ENCODE results near the gene ZNF248. TPM values are rescaled to one million over a fixed set of nuclear protein-coding genes. Genes with fewer than 3 reads are reported as not detected.
A peak's percentile ranks its signal among the peaks of the same experiment; 100 is the strongest.

ZNF248 gene
- total RNA-seq (2014; rRNA removed; shearing (Covaris generic)) (13.4 and 16.8 TPM in 2 replicates), total RNA-seq (2022) (15.6 and 16.0 TPM in 2 replicates), Bru-seq, nascent RNA (percentile 59 among the genes with signal in this experiment), BruChase-seq, experiment 1, labeled RNA remaining after a 6-hour chase (percentile 74 among the genes with signal in this experiment), BruChase-seq, experiment 2, labeled RNA remaining after a 2-hour chase (percentile 75 among the genes with signal in this experiment)
- long read RNA-seq, full-length matches to known transcripts, result 26 of 44 reads
- long read RNA-seq, partial matches to known transcripts, result 5 of 44 reads
- long read RNA-seq, other reads (novel, unspliced or antisense), result 13 of 44 reads

DNA sequence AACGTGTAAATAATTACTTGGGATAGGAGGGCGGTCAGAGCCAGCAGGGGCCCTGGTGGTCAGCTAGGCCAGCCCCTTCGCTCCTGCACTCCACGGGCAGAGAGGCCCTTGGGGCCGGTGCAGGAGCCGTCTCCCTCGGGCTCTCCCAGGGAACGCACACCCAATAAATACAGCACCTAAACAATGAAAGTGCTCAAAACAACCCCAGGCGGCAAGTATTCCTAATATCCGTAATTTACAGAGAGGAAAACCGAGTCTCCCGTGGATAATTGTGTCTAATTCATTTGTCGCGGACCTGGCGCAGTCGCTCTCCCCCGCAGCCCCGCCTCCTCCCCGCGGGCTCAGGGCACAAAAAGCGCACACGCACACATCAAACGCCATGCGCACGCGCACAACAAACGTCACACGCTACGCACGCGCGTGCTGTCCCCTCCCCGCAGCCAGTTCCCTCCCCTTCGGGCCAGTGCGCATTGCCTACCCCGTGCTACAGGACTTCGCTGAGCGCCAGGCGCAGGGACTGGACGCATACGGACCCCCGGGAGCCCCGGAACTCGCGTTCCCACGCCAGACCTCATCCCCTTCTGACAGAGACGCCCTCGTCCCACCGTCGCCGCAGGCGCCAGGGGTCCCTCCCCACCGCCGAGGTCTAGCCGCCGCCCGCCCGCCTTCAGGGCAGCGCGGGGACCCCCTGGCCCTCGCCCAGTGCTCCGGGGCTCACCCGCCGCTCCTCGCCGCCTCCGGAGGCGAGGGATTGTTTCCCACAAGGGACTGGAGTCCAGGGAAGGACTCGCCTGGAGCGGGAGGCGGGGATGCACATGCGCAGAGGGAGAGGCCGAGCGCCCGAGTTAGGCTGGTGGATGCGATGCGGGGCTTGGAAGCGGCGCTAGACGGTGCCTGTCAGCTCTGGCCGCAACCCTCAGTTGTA is at the start of gene ZNF248:
ZNF248 (minus strand) TSS at position 324 of the 925 bp plus-strand sequence. CDS start 1,300 bp downstream, outside the sequence.
- Histone ChIP-seq H3K79me2 (ENCODE audit: insufficient read depth, low read depth, low read length) (peaks cover 29% of the 10 kb centered on the region), H3K4me2 (ENCODE audit: low read length) (peak within 1 kb of the TSS; percentile 80), H3K27ac (ENCODE audit: low read depth, low read length, poor library complexity, severe bottlenecking) (peak within 1 kb of the TSS; percentile 24), H3K4me3 (ENCODE audit: low read depth, low read length, poor library complexity, severe bottlenecking) (peak within 1 kb of the TSS; percentile 84), H4K20me1 (ENCODE audit: insufficient read depth, low read length) (no peaks in the 10 kb centered on the region), H3K9me3 (ENCODE audit: low read length) (peaks cover 9% of the 10 kb centered on the region; the same call in 1 of the 2 replicates), H2AFZ (ENCODE audit: low read length) (peak within 1 kb of the TSS; percentile 91), H3K9me2 (ENCODE audit: insufficient read depth, low read length) (no peaks in the 10 kb centered on the region), H3K4me1 (ENCODE audit: insufficient read depth, low read length, poor library complexity, severe bottlenecking) (peaks cover 34% of the 10 kb centered on the region), H3K36me3 (ENCODE audit: insufficient read depth, low read length) (peaks cover 2% of the 10 kb centered on the region; the same call in 1 of the 2 replicates)
- DNase-seq (ENCODE audit: low spot score), result peak; percentile 97
- ChIA-PET CTCF (ENCODE audit: unreplicated experiment) (no interaction called here), POLR2A (interaction anchor here (1.6 to 2.1 kb wide), 2 partner anchors 9 to 120 kb away, joined by 6 to 7 read pairs; partner anchors contain the start of gene ZNF25)
- TSS peak; percentile 82 for BruUV-seq (replicated peaks)
- intact Hi-C loops (cut with micrococcal nuclease; ENCODE audit: unreplicated experiment), result loop anchor here (1.0 to 2.0 kb wide), 3 partner anchors 119 to 237 kb away; partner anchors contain the start of genes ZNF25, ZNF33A and ZNF37A
- no peak for TF ChIP-seq EZH2phosphoT487 (IDR thresholded peaks at IDR 0.05; ENCODE audit: borderline replicate concordance, low read depth, low read length)

GRCh38 chr10:37906382-37906781 is 49.0 kb upstream of the ZNF248 start:
- Histone ChIP-seq H3K79me2 (ENCODE audit: insufficient read depth, low read depth, low read length) (no peaks in the 10 kb centered on the region), H2AFZ (ENCODE audit: low read length) (no peak overlapping the region), H4K20me1 (ENCODE audit: insufficient read depth, low read length) (no peaks in the 10 kb centered on the region), H3K4me1 (ENCODE audit: insufficient read depth, low read length, poor library complexity, severe bottlenecking) (no peaks in the 10 kb centered on the region), H3K4me3 (ENCODE audit: low read depth, low read length, poor library complexity, severe bottlenecking) (no peak overlapping the region), H3K9me2 (ENCODE audit: insufficient read depth, low read length) (no peaks in the 10 kb centered on the region), H3K36me3 (ENCODE audit: insufficient read depth, low read length) (no peaks in the 10 kb centered on the region), H3K9me3 (ENCODE audit: low read length) (no peaks in the 10 kb centered on the region), H3K27ac (ENCODE audit: low read depth, low read length, poor library complexity, severe bottlenecking) (no peak overlapping the region), H3K4me2 (ENCODE audit: low read length) (no peak overlapping the region)
- no TSS peak for BruUV-seq (replicated peaks)
- intact Hi-C loops (cut with micrococcal nuclease; ENCODE audit: unreplicated experiment), result no loop called here
- CTCF ChIA-PET (ENCODE audit: unreplicated experiment), result no interaction called here
- POLR2A ChIA-PET, result no interaction called here
- no peak for DNase-seq (ENCODE audit: low spot score)
- no peak for TF ChIP-seq EZH2phosphoT487 (IDR thresholded peaks at IDR 0.05; ENCODE audit: borderline replicate concordance, low read depth, low read length)
- TF ChIP-seq CTCF (conservative IDR thresholded peaks at IDR 0.05; ENCODE audit: low read length), result no peak

- ChIA-PET POLR2A (no interaction called here), CTCF (ENCODE audit: unreplicated experiment) (no interaction called here)
- DNase-seq (ENCODE audit: low spot score), result no peak
- no TSS peak for BruUV-seq (replicated peaks)
- Histone ChIP-seq H4K20me1 (ENCODE audit: insufficient read depth, low read length) (no peaks in the 10 kb centered on the region), H3K9me3 (ENCODE audit: low read length) (no peaks in the 10 kb centered on the region), H3K9me2 (ENCODE audit: insufficient read depth, low read length) (no peaks in the 10 kb centered on the region), H3K4me2 (ENCODE audit: low read length) (no peak overlapping the region), H3K27ac (ENCODE audit: low read depth, low read length, poor library complexity, severe bottlenecking) (no peak overlapping the region), H3K4me3 (ENCODE audit: low read depth, low read length, poor library complexity, severe bottlenecking) (no peak overlapping the region), H3K79me2 (ENCODE audit: insufficient read depth, low read depth, low read length) (no peaks in the 10 kb centered on the region), H3K4me1 (ENCODE audit: insufficient read depth, low read length, poor library complexity, severe bottlenecking) (no peaks in the 10 kb centered on the region), H2AFZ (ENCODE audit: low read length) (no peak overlapping the region), H3K36me3 (ENCODE audit: insufficient read depth, low read length) (no peaks in the 10 kb centered on the region)
- TF ChIP-seq CTCF (conservative IDR thresholded peaks at IDR 0.05; ENCODE audit: low read length) (no peak), EZH2phosphoT487 (IDR thresholded peaks at IDR 0.05; ENCODE audit: borderline replicate concordance, low read depth, low read length) (no peak)
- intact Hi-C loops (cut with micrococcal nuclease; ENCODE audit: unreplicated experiment), result no loop called here
Observed at GRCh38 chr10:37896436-37896835, 39.0 kb upstream of the ZNF248 start.

Data from OCI-LY7 (cell line).